A673 (cell line): ENCODE data around the gene TRAPPC12. TPM values are rescaled to one million over a fixed set of nuclear protein-coding genes. Genes with fewer than 3 reads are reported as not detected.

Experiments
- BruUV-seq: library from RNA; stranded (reverse); fragments of 400-500 nt; replicated peaks from 2 replicates; lab custom pipeline; 2021; lab: Mats Ljungman, UMichigan
- CTCF ChIA-PET: fragments of 300-600 bp; sonication (Branson Sonifier 250); formaldehyde crosslinking; loops from one replicate; lab custom pipeline; 2022; ENCODE audit warnings: antibody characterized with exemption; lab: Charles Lee
- POLR2A ChIA-PET: fragments of 300-600 bp; sonication (Branson Sonifier 250); formaldehyde crosslinking; loops from one replicate; lab custom pipeline; 2022; ENCODE audit warnings: antibody characterized with exemption; ENCODE audit not compliant: low non-redundant PET; lab: Charles Lee
- DNase-seq: peaks from one replicate; pipeline ENCODE4 v3.0.0-alpha.2; 2015; ENCODE audit warnings: low spot score
- H3K27ac ChIP-seq: fragments of 200-600 bp; sonication (generic); 2 replicates; pipeline ENCODE4 v1.5.1; 2016; ENCODE audit warnings: mixed run types, low read depth, mild to moderate bottlenecking, mixed read lengths, antibody characterized with exemption, low read length; ENCODE audit not compliant: poor library complexity, severe bottlenecking
- H3K27me3 ChIP-seq: fragments of 200-600 bp; sonication (generic); replicated peaks from 2 replicates; pipeline ENCODE4 v1.6.1; 2017; ENCODE audit warnings: mixed run types, low read depth, mild to moderate bottlenecking, mixed read lengths, antibody characterized with exemption, low read length; ENCODE audit not compliant: insufficient read depth, poor library complexity
- H3K36me3 ChIP-seq: fragments of 200-600 bp; sonication (generic); 2 replicates; pipeline ENCODE4 v1.6.1; 2016; ENCODE audit warnings: mixed run types, mild to moderate bottlenecking, mixed read lengths, antibody characterized with exemption, low read length; ENCODE audit not compliant: insufficient read depth, poor library complexity, severe bottlenecking
- H3K4me1 ChIP-seq: fragments of 200-600 bp; sonication (generic); 2 replicates; pipeline ENCODE4 v1.6.1; 2017; ENCODE audit warnings: mixed run types, mild to moderate bottlenecking, mixed read lengths, antibody characterized with exemption, low read length; ENCODE audit not compliant: insufficient read depth, poor library complexity, severe bottlenecking
- H3K4me3 ChIP-seq: fragments of 200-600 bp; sonication (generic); 2 replicates; pipeline ENCODE4 v1.5.1; 2016; ENCODE audit warnings: low read depth, mixed run types, mild to moderate bottlenecking, mixed read lengths, low read length; ENCODE audit not compliant: poor library complexity, severe bottlenecking
- H3K9me3 ChIP-seq: fragments of 200-600 bp; sonication (generic); 2 replicates; pipeline ENCODE4 v1.6.1; 2016; ENCODE audit warnings: mixed run types, low read depth, mild to moderate bottlenecking, mixed read lengths, antibody characterized with exemption, low read length; ENCODE audit not compliant: poor library complexity, severe bottlenecking
- CTCF ChIP-seq: fragments of 300-800, 200-600 bp; sonication (generic); conservative IDR thresholded peaks from 2 replicates; pipeline ENCODE4 v1.5.1; 2017; ENCODE audit warnings: low read depth, mild to moderate bottlenecking, antibody characterized with exemption, low read length, moderate library complexity, mixed read lengths
- EZH2 ChIP-seq: fragments of 200-600 bp; sonication (generic); IDR thresholded peaks from 2 replicates; pipeline ENCODE4 v1.6.1; 2017; ENCODE audit warnings: borderline replicate concordance, low read depth, mild to moderate bottlenecking, mixed read lengths, antibody characterized with exemption, low read length; ENCODE audit not compliant: poor library complexity, severe bottlenecking
- intact Hi-C: fragments of 100-400 bp; cut with micrococcal nuclease; formaldehyde crosslinking; loops from one replicate; pipeline ENCODE4 v1.10.0; 2022; ENCODE audit not compliant: unreplicated experiment
- total RNA-seq: library from RNA; stranded (reverse); gene quantifications from 2 replicates; pipeline ENCODE4 v1.2.3, GENCODE V29; 2021

Gene TRAPPC12
- total RNA-seq, 1 experiment from 2014 or later, result 94.4 TPM

GRCh38 chr2:3476321-3476984 lies 97.0 kb downstream of the TRAPPC12 start:
- ChIA-PET POLR2A (no interaction called here), CTCF (no interaction called here)
- Histone ChIP-seq H3K27me3 (no peaks in the 10 kb centered on the region), H3K36me3 (peaks cover 3% of the 10 kb centered on the region), H3K4me3 (no peak overlapping the region), H3K9me3 (no peaks in the 10 kb centered on the region), H3K4me1 (no peaks in the 10 kb centered on the region), H3K27ac (no peak overlapping the region)
- intact Hi-C loops, result no loop called here
- no TSS peak for BruUV-seq
- DNase-seq, result no peak
- TF ChIP-seq CTCF (no peak), EZH2 (no peak)

- BruUV-seq, result no TSS peak
- intact Hi-C loops, result no loop called here
- no peak for DNase-seq
- no peak overlapping the region for H3K4me3 ChIP-seq
- no peaks in the 10 kb centered on the region for H3K27me3 ChIP-seq
- ChIA-PET CTCF (no interaction called here), POLR2A (no interaction called here)
- no peak overlapping the region for H3K27ac ChIP-seq
- H3K9me3 ChIP-seq, result no peaks in the 10 kb centered on the region
- H3K36me3 ChIP-seq, result peaks cover 2% of the 10 kb centered on the region
- TF ChIP-seq CTCF (no peak), EZH2 (no peak)
- H3K4me1 ChIP-seq, result no peaks in the 10 kb centered on the region
These were observed 97.5 kb downstream of the TRAPPC12 start for GRCh38 chr2:3476985-3477327.

- no TSS peak for BruUV-seq
- H3K4me1 ChIP-seq, result no peaks in the 10 kb centered on the region
- no peaks in the 10 kb centered on the region for H3K9me3 ChIP-seq
- H3K36me3 ChIP-seq, result no peaks in the 10 kb centered on the region
- intact Hi-C loops, result no loop called here
- TF ChIP-seq CTCF (no peak), EZH2 (no peak)
- POLR2A ChIA-PET, result interaction anchor here (0.6 kb wide), 1 partner anchor 1661 kb away, joined by 4 read pairs; no protein-coding TSS in a partner anchor
- no peaks in the 10 kb centered on the region for H3K27me3 ChIP-seq
- H3K27ac ChIP-seq, result no peak overlapping the region
- H3K4me3 ChIP-seq, result no peak overlapping the region
- no peak for DNase-seq
- CTCF ChIA-PET, result no interaction called here
These were observed 99.4 kb downstream of the TRAPPC12 start for GRCh38 chr2:3478846-3479385.
